Measurements from ENCODE around the gene SMIM34. TPM values are rescaled to one million over a fixed set of nuclear protein-coding genes. Genes with fewer than 3 reads are reported as not detected.
"Not testable (repeated sequence)": the region's sequence is repeated elsewhere in the genome, so short reads cannot be mapped to it uniquely, and the experiment has no call there.

Gene SMIM34
- total RNA-seq (ENCODE audit: low replicate concordance): not detected in 2 replicates
- long read RNA-seq: 0 reads

- H3K27me3 Mint-ChIP-seq; H3K36me3 Mint-ChIP-seq; H3K4me1 Mint-ChIP-seq (ENCODE audit: unreplicated experiment); DNase-seq (ENCODE audit: extremely low spot score, unreplicated experiment); H3K27ac Mint-ChIP-seq; H3K4me3 Mint-ChIP-seq; H3K9me3 Mint-ChIP-seq: not testable (repeated sequence)
Observed at GRCh38 chr21:34423805-34424204, at the start of gene SMIM34. TSS of gene SMIM34 (minus strand) at chr21:34423951. CDS start at chr21:34423839, 112 bp downstream.

DNA sequence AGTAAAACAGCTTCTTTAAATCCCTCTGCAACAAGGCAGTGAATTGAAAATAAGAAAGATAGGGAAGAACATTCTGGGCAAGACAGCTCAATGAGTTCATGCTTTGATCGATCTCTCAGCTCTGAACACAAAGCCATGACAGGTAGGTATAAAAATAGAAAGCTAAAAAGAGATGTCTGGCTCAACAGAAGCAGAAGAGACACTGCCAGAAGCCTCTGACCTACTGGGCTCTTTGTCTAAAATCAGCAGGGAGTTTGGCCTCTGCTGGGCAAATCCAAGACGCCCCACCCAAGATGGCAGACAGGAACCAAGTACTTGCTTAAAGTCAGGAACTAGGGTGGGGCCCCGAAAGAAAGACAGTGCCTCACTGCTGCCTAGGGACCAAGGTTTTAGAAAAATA is 43.6 kb upstream of the SMIM34 start:
- H3K4me3 Mint-ChIP-seq; H3K4me1 Mint-ChIP-seq (ENCODE audit: unreplicated experiment); H3K36me3 Mint-ChIP-seq; DNase-seq (ENCODE audit: extremely low spot score, unreplicated experiment); H3K27ac Mint-ChIP-seq; H3K27me3 Mint-ChIP-seq; H3K9me3 Mint-ChIP-seq: not testable (repeated sequence)

GRCh38 chr21:34459426-34459825 is 35.7 kb upstream of the SMIM34 start:
- not testable (repeated sequence) for H3K27ac Mint-ChIP-seq; DNase-seq (ENCODE audit: extremely low spot score, unreplicated experiment); H3K9me3 Mint-ChIP-seq; H3K36me3 Mint-ChIP-seq; H3K4me1 Mint-ChIP-seq (ENCODE audit: unreplicated experiment); H3K27me3 Mint-ChIP-seq; H3K4me3 Mint-ChIP-seq

GRCh38 chr21:34458266-34458665 is 34.5 kb upstream of the SMIM34 start:
- not testable (repeated sequence) for H3K9me3 Mint-ChIP-seq, H3K27me3 Mint-ChIP-seq

DNA sequence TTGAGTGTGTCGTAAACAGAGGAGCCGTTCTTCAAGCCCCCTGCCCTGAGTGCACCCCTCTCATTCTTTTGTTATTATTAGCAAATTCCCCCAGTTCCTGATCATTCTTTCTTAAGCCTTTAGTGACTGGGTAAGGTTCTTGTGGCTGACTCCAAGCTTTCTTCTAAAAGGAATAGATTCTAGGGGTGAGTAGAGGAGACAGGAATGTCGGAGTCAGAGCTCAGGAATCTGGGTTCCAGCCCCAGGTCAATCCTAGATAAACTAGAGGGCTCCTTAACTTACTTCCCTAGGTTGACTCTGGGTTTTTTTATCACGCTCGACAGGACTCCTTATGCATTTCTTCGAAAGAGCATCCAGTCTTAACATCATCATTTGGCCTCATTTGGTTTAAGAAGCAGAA is 32.4 kb upstream of the SMIM34 start:
- H3K36me3 Mint-ChIP-seq; H3K9me3 Mint-ChIP-seq; DNase-seq (ENCODE audit: extremely low spot score, unreplicated experiment); H3K4me1 Mint-ChIP-seq (ENCODE audit: unreplicated experiment); H3K27me3 Mint-ChIP-seq; H3K4me3 Mint-ChIP-seq; H3K27ac Mint-ChIP-seq: not testable (repeated sequence)

More at GRCh38 chr21:34458266-34458665, 34.5 kb upstream of the SMIM34 start:
- not testable (repeated sequence) for H3K27ac Mint-ChIP-seq; H3K4me3 Mint-ChIP-seq; H3K4me1 Mint-ChIP-seq (ENCODE audit: unreplicated experiment); H3K36me3 Mint-ChIP-seq; DNase-seq (ENCODE audit: extremely low spot score, unreplicated experiment)

- not testable (repeated sequence) for H3K27me3 Mint-ChIP-seq; DNase-seq (ENCODE audit: extremely low spot score, unreplicated experiment); H3K36me3 Mint-ChIP-seq; H3K9me3 Mint-ChIP-seq; H3K27ac Mint-ChIP-seq; H3K4me1 Mint-ChIP-seq (ENCODE audit: unreplicated experiment); H3K4me3 Mint-ChIP-seq
Observed at GRCh38 chr21:34455628-34456027, 31.9 kb upstream of the SMIM34 start.

DNA sequence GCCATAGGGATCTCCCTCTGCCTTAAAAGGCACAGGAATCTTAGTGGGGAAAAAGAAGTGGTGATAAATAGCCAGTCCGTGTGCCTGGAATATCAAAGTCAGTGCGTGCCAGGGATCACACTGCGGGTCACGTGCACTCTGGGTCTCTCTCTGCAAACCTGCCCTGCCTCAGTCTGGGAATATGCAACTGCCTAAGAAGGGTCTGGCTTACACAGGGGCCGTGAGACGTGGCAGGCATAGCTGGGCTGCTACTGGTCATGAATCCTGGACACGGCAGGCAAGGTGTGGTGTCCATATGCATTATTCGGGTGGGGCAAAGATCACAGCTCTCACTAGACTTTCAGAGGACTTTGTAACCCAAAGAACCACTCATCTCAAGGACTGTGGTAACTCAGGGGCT is 23.3 kb upstream of the SMIM34 start:
- not testable (repeated sequence) for H3K27ac Mint-ChIP-seq; H3K9me3 Mint-ChIP-seq; H3K27me3 Mint-ChIP-seq; DNase-seq (ENCODE audit: extremely low spot score, unreplicated experiment); H3K4me3 Mint-ChIP-seq; H3K36me3 Mint-ChIP-seq; H3K4me1 Mint-ChIP-seq (ENCODE audit: unreplicated experiment)

DNA sequence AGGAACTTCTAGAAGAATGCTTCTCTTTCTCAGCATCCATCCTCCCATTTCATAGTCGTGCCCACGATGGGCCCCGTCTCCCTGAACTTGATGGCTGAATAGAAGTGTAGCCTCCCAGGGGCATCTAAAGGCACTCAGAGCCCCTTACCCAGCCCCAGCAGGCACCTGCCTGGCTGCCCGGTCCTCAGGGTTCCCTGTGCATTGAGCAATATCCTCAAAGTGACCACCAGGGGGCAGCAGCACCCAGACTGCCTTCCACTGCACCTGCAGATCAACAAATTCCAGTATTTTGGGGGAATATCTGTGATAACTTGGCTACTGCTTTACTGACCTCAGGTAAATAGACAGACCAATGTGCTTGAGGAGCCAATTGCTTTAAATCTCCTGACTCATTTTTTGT is 19.7 kb upstream of the SMIM34 start:
- H3K36me3 Mint-ChIP-seq; H3K4me1 Mint-ChIP-seq (ENCODE audit: unreplicated experiment); H3K9me3 Mint-ChIP-seq; H3K27me3 Mint-ChIP-seq; DNase-seq (ENCODE audit: extremely low spot score, unreplicated experiment); H3K4me3 Mint-ChIP-seq; H3K27ac Mint-ChIP-seq: not testable (repeated sequence)

- not testable (repeated sequence) for H3K4me1 Mint-ChIP-seq (ENCODE audit: unreplicated experiment); H3K27me3 Mint-ChIP-seq; H3K9me3 Mint-ChIP-seq; H3K4me3 Mint-ChIP-seq; H3K27ac Mint-ChIP-seq; DNase-seq (ENCODE audit: extremely low spot score, unreplicated experiment); H3K36me3 Mint-ChIP-seq
Observed at GRCh38 chr21:34429710-34430109, 6.0 kb upstream of the SMIM34 start.

DNA sequence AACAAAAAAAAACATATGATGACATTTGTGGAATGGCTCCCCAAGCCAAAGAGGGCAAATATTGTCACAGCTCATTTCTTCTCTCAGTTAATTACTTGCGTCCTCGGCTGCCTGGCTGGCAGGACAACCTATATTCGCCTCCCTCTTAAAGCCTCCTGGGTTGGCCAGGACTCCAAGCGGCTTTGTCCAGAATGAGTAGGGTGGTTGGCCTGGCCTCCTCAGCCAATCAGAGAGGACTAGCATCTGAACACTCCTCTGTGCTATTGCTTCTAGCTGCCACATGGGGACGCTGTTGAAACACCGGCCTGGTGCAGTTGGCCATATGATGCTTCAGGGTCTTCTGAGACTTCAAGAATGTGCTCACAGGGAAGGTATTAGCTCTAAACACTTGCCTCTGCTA is 4.7 kb upstream of the SMIM34 start:
- not testable (repeated sequence) for H3K27me3 Mint-ChIP-seq; H3K9me3 Mint-ChIP-seq; DNase-seq (ENCODE audit: extremely low spot score, unreplicated experiment); H3K36me3 Mint-ChIP-seq; H3K4me3 Mint-ChIP-seq; H3K27ac Mint-ChIP-seq; H3K4me1 Mint-ChIP-seq (ENCODE audit: unreplicated experiment)

DNA sequence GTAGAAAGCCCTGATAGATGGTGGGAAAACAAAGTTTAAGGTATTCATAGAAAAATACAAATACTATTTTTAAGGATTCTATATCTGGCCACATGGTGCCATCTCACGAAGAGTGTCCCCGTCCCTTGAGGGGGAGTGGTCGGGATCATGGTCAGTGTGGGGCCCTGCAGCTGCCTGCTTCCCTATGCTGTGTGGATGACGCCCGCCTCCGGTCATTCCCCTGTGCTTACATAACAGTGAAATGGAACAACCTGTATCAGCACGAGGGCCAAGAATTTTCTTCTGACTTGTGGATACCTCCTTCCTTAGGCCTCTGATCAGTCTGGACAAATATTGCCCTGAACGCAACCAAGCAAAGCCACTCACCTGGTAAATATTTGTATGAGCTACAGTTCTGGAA is 3.6 kb upstream of the SMIM34 start:
- not testable (repeated sequence) for H3K27me3 Mint-ChIP-seq; H3K9me3 Mint-ChIP-seq; H3K36me3 Mint-ChIP-seq; H3K4me3 Mint-ChIP-seq; H3K27ac Mint-ChIP-seq; DNase-seq (ENCODE audit: extremely low spot score, unreplicated experiment); H3K4me1 Mint-ChIP-seq (ENCODE audit: unreplicated experiment)

GRCh38 chr21:34417448-34418077 is 6.2 kb downstream of the SMIM34 start:
- not testable (repeated sequence) for H3K4me1 Mint-ChIP-seq (ENCODE audit: unreplicated experiment); DNase-seq (ENCODE audit: extremely low spot score, unreplicated experiment); H3K27me3 Mint-ChIP-seq; H3K27ac Mint-ChIP-seq; H3K4me3 Mint-ChIP-seq; H3K9me3 Mint-ChIP-seq; H3K36me3 Mint-ChIP-seq

- not testable (repeated sequence) for DNase-seq (ENCODE audit: extremely low spot score, unreplicated experiment); H3K36me3 Mint-ChIP-seq; H3K27ac Mint-ChIP-seq; H3K9me3 Mint-ChIP-seq; H3K4me1 Mint-ChIP-seq (ENCODE audit: unreplicated experiment); H3K27me3 Mint-ChIP-seq; H3K4me3 Mint-ChIP-seq
Observed at GRCh38 chr21:34407294-34407693, 16.5 kb downstream of the SMIM34 start.

- not testable (repeated sequence) for H3K9me3 Mint-ChIP-seq; H3K27me3 Mint-ChIP-seq; H3K4me1 Mint-ChIP-seq (ENCODE audit: unreplicated experiment); H3K36me3 Mint-ChIP-seq; DNase-seq (ENCODE audit: extremely low spot score, unreplicated experiment); H3K4me3 Mint-ChIP-seq; H3K27ac Mint-ChIP-seq
Observed at GRCh38 chr21:34406676-34407075, 17.1 kb downstream of the SMIM34 start.

GRCh38 chr21:34406102-34406501 is 17.6 kb downstream of the SMIM34 start:
- not testable (repeated sequence) for H3K9me3 Mint-ChIP-seq; H3K4me3 Mint-ChIP-seq; DNase-seq (ENCODE audit: extremely low spot score, unreplicated experiment); H3K36me3 Mint-ChIP-seq; H3K27me3 Mint-ChIP-seq; H3K4me1 Mint-ChIP-seq (ENCODE audit: unreplicated experiment); H3K27ac Mint-ChIP-seq

Measured in type B pancreatic cell (in vitro differentiated cells).